Nephron progenitor cell (in vitro differentiated cells): ENCODE results near the gene ARHGAP35.

Experiments used
- DNase-seq: peaks from one replicate; pipeline ENCODE4 v3.0.0; 2021
- H3K27ac Mint-ChIP-seq: 2 replicates; pipeline ENCODE4 v1.8.0; 2021; ENCODE audit warnings: mild to moderate bottlenecking, moderate library complexity, mixed read lengths
- H3K27me3 Mint-ChIP-seq: 2 replicates; pipeline ENCODE4 v1.8.0; 2021; ENCODE audit warnings: mild to moderate bottlenecking, low read depth, mixed read lengths; ENCODE audit not compliant: poor library complexity
- H3K36me3 Mint-ChIP-seq: 2 replicates; pipeline ENCODE4 v1.8.0; 2021; ENCODE audit warnings: low read depth, mixed read lengths
- H3K4me1 Mint-ChIP-seq: 2 replicates; pipeline ENCODE4 v1.8.0; 2021; ENCODE audit warnings: mixed read lengths
- H3K4me3 Mint-ChIP-seq: 2 replicates; pipeline ENCODE4 v1.8.0; 2021; ENCODE audit warnings: mild to moderate bottlenecking, moderate library complexity, mixed read lengths
- H3K9me3 Mint-ChIP-seq: 2 replicates; pipeline ENCODE4 v1.8.0; 2021; ENCODE audit warnings: mild to moderate bottlenecking, moderate library complexity, mixed read lengths
- TF ChIP-seq, protein P1 (sequence below): fragments of 200-600 bp; sonication (generic); IDR thresholded peaks from 2 replicates; pipeline ENCODE4 v1.5.0; 2021; ENCODE audit warnings: antibody characterized with exemption

The ARHGAP35 gene

DNA sequence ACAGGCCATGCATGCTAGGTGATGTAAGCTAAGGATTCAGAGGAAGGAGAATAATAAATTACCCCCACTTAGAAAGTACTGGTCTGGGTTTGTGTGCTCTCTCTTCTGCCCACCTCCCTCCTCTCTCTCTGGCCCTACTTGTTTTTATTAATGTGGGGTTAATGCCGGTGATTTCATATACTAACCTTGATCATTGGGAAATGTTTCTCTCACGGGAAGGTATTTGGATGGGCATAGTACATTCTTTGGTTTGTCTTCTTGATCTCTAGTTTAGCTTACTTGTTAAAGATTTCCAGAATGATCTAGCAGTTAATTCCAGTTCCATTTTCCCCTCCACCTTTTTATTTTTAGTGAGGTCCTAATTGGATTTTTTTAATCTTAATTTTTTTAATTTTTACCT lies 24.6 kb downstream of the ARHGAP35 start:
- Mint-ChIP-seq H3K4me3 (no peak overlapping the region), H3K9me3 (peaks cover 16% of the 10 kb centered on the region), H3K36me3 (peaks cover 50% of the 10 kb centered on the region), H3K27me3 (no peaks in the 10 kb centered on the region), H3K27ac (no peak overlapping the region), H3K4me1 (peaks cover 28% of the 10 kb centered on the region)
- TF ChIP-seq, protein P1, sequence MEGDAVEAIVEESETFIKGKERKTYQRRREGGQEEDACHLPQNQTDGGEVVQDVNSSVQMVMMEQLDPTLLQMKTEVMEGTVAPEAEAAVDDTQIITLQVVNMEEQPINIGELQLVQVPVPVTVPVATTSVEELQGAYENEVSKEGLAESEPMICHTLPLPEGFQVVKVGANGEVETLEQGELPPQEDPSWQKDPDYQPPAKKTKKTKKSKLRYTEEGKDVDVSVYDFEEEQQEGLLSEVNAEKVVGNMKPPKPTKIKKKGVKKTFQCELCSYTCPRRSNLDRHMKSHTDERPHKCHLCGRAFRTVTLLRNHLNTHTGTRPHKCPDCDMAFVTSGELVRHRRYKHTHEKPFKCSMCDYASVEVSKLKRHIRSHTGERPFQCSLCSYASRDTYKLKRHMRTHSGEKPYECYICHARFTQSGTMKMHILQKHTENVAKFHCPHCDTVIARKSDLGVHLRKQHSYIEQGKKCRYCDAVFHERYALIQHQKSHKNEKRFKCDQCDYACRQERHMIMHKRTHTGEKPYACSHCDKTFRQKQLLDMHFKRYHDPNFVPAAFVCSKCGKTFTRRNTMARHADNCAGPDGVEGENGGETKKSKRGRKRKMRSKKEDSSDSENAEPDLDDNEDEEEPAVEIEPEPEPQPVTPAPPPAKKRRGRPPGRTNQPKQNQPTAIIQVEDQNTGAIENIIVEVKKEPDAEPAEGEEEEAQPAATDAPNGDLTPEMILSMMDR: no peak
- no peak for DNase-seq

DNA sequence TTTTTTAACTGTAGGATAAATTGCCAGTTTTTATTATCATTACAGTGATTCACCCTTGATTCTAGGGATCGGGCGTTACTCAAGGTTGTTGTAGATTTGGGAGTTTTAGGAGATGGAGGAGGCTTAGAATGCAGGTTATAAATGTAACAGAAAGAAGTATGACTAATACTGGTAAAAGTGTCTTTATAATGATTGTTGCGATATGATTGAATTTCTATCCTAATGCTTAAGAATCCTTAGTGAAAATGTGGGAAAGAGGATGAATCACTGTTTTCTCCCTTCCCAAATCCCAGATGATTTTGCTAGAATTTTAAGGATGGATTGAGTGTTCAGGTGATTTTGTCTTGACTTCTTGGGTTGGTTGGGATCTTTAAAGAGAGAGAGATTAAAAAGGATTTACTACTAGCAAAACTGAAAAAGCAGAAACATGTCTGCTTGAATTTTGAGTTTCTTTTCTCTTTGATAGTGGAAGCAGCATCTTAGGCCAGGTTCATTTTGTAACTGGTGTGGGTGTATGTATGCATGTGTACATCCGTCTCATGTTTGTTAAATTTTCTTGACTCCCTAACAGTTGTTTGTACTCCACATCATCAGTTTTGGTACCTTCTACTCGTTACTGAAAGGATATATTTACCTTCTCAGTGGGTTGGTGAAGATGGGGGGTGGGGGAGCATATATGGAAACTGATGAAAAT lies 25.9 kb downstream of the ARHGAP35 start:
- Mint-ChIP-seq H3K4me1 (peaks cover 34% of the 10 kb centered on the region), H3K36me3 (peaks cover 43% of the 10 kb centered on the region), H3K27ac (no peak overlapping the region), H3K27me3 (no peaks in the 10 kb centered on the region), H3K9me3 (peaks cover 16% of the 10 kb centered on the region), H3K4me3 (no peak overlapping the region)
- TF ChIP-seq, protein P1: no peak
- no peak for DNase-seq

DNA sequence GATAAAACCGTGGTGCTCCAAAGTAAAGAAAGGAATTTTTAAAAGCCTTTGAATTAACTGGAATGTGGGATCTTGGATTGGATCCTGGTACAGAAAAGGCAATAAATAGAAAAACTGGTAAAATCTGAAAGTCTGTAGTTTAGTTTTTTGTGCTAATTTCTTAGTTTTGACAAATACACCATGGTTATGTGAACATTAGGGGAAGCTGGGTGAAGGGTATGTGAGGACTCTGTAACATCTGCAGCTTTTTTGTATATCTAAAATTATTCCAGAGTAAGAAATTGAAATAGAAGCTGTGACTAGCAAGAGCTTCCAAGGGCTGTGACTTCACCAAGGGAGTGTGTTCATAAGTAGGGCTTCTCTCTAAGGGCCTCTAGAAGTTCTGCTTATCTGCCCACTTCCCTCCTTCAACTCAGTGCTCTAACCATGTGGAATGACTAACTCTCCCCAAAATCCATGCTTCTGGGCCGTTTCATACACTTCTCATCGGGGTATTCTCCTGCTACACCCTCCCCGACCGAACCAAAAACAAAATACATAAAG lies 26.5 kb downstream of the ARHGAP35 start:
- Mint-ChIP-seq H3K4me3 (no peak overlapping the region), H3K27me3 (no peaks in the 10 kb centered on the region), H3K27ac (no peak overlapping the region), H3K9me3 (peaks cover 16% of the 10 kb centered on the region), H3K4me1 (peaks cover 30% of the 10 kb centered on the region), H3K36me3 (peaks cover 39% of the 10 kb centered on the region)
- TF ChIP-seq, protein P1: no peak
- no peak for DNase-seq

DNA sequence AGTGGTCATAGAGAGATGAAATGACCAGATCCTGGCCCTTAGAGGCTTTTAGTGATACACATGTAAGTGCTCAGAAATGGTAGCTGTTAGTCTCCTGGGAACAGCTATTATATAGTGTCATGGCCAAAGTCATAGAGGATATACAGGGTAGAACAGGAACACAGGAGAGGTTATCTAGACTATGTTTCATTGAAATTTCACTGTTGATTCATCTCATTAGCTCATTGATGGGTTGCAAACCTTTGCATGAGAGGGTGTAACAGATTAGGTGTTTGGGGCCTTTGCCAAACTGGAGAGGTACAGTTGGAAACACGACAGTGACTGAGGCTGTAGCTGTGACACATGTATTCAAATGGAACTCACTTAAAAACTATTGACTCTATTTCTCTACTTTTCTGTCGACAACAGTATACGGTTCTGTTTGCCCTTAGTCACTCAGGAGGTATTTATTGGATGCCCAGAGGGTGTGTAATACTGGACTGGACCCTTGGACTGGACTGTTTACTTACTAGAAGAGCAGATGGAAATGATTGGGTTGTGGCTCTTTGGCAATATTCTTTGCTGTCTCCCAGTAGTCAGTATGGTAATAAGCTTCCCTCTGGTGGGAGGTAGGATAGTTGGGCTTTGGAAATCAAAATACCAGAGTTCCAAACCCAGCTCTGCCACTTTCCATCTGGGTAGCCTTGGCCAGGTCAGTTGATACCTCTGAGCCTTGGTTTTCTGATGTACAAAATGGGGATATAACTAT lies 29.8 kb downstream of the ARHGAP35 start:
- Mint-ChIP-seq H3K4me1 (peaks cover 34% of the 10 kb centered on the region), H3K27ac (peak overlapping the region; percentile 17), H3K36me3 (peaks cover 52% of the 10 kb centered on the region), H3K27me3 (no peaks in the 10 kb centered on the region), H3K4me3 (no peak overlapping the region), H3K9me3 (peaks cover 16% of the 10 kb centered on the region)
- DNase-seq: no peak
- TF ChIP-seq, protein P1: no peak

DNA sequence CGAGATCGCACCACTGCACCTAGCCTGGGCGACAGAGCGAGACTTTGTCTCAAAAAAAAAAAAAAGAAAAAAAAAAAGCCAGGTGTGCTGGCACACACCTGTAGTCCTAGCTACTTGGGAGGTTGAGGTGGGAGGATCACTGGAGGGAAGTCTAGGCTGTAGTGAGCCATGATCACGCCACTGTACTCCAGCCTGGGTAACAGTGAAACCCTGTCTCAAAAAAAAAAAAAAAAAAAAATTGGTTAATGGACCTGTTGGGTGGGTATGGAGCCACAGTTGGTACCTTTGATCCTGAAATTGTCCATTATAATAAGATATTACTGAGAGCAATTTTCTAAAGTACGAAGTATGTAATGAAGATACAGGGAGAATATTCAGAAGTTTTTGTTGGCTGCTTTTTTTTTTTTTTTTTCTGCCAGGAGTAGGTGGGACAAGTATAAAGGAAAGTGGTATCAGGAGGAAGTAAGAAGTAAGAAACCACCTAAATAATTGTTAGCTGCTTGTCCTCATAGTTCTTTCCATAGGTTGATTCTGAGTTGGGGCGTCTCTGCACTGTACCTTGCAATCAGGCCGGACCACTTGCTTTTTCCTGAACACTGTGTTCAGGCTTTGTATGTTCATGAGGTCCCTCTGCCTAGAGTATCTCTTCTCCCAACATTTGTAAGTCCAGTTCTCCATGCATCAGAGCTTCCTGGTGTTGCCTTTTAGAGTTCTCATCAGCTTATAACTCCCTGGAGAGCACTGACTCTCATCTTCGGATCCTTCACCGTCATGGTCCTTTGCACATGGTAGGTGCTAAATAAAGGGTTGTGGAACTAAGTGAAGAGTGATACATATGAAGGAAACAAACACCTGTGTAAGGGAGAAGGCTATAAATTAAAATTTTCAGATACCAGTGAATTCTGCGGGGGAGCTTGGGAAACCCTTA lies 31.7 kb downstream of the ARHGAP35 start:
- Mint-ChIP-seq H3K4me1 (peaks cover 34% of the 10 kb centered on the region), H3K36me3 (peaks cover 39% of the 10 kb centered on the region), H3K4me3 (no peak overlapping the region), H3K27ac (peak overlapping the region; percentile 84), H3K27me3 (no peaks in the 10 kb centered on the region), H3K9me3 (peaks cover 3% of the 10 kb centered on the region)
- no peak for DNase-seq
- TF ChIP-seq, protein P1: no peak
